Epidermal melanocyte (primary cell): Measurements from ENCODE around the gene CCDC9B.

Source experiments
- DNase-seq: peaks from one replicate; pipeline ENCODE4 v3.0.0; 2011; ENCODE audit warnings: low spot score; ENCODE audit not compliant: insufficient read length

The CCDC9B gene

DNA sequence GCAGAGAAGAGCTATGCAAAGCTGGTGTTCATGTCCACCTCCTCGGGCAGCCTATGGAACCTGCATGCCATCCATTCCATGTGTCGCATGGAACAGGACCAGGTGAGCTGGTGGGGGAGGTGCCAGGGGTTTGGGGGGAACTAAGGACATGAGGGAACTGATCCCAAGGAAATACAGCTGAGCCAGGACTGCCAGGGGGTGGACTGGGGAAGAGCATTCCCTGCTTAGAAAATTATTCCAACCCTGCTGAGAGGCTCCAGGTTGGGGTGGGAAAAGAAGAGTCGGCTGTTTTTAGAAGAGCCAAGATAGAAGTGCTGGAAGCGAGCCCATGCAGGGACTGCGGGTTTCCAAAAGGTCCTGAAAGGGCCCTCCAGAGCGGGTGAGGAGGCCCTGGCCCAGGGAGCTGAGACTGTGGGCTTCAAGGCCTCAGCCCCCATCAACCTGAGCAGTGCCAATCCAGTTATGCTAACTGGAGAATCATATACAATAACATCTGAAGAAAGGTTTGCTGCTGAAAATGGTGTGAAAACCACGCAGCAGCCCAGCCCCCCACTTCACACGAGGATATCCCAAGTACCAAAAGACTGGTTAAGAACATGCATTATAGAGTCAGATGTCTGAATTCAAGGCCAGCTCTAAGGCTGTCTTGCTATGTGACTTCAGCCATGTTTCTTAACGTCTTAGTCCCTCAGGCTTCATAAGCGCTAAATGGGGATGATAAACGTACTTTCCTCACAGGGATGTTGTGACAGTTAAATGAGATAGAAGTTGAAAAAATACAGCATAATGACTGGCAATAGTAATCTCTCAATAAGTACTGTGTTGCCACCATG lies 25.1 kb upstream of the CCDC9B start:
- DNase-seq, result no peak

DNA sequence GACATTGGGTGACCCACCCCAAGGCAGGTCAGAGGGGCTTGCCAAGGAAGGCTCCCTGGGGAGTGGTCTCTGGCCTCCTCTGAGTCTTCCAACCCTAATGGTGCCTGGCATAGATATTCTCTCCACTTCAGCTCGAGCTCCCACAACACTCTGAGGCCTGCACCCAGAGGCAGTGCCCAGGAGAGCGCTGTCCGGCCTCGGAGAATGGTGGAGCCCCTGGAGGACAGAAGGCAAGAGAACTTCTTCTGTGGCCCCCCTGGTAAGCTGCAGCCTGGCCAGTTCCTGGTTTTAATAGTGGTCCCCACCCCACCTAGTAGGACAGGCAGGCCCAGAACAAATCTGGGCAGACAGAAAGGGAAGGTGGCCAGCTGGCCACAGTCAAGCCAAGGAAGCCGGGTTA lies 24.3 kb upstream of the CCDC9B start:
- DNase-seq, result no peak

DNA sequence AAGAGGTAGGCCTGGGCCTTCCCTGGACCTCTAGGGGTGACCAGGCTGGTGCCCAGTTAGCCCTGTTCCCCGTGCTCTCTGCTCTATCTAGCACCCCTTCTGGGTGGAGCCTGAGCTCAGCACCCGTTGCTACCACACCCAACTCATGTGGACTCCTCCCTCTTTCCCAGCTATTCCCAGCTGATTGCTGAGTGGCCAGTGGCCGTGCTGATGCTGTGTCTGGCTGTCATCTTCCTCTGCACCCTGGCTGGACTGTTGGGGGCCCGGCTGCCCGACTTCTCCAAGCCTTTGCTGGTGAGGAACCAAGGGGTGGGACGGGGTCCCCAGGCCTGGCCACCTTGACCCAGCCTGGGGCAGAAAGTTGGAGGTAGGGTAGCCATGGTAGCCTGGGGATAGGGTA lies 23.5 kb upstream of the CCDC9B start:
- no peak for DNase-seq

- DNase-seq, result no peak
These were observed 22.9 kb upstream of the CCDC9B start for GRCh38 chr15:40363611-40364010.

DNA sequence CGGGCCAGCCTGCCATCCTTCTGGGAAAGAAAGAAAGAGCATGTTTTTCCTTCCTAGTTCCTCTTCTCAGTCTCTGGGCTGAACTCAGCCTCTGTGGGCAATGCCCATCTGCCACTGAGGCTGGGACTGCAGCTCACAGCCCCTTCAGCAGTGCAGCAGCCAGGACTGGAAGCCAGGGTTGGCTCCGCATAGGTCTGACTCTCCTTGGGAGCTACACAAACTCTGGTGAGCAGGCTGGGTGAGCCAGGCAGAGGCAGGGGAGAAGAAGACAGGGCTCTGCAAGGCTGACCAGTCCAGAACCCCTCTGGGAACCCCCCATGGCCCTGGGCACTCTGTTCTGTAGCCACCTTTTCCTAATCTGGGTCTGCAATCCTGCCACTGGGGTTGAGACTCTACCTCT lies 20.9 kb upstream of the CCDC9B start:
- DNase-seq, result no peak

- no peak for DNase-seq
These were observed 19.3 kb upstream of the CCDC9B start for GRCh38 chr15:40360015-40360414.

DNA sequence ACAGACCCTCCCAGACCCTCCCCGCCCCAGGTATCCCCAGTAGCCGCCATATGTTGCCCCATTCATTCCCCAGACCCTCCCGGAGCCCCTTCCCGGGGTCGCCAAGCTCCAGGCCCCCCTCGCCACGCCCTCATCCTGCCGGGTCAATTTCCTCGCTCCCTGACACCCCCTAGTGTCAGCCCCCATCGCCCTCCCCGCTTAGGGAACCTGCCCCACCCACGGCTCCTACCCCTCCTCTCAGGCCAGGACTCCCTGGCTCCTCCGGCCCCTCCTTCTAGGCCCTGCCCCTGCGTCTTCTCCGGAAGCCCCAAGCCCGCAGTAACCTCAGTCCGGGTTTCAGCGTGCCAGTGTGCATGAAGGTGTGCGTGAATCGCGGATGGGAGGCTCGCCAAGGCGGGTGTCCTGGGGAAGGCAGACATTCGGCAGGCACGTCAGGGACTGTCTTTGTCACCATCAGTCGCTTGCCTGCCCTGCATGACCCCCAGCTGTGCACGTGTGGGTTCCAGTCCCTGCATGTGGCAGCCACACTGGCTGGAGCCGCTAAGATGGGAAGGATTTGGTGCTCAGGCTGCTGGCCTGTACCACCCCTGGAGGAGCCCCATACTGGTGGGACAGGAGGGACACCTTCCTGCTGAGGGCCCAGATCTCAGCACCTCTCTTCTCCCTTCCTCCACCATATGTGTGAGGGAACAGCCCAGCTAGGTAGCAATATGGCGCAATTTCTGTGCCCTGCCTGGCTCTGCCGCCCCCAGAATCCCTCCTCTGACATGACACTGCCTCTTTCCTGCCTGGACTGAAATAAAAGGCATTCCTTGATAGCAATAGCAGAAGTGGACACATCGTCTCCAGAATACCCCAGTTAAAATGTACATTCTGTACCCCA lies 18.0 kb upstream of the CCDC9B start:
- DNase-seq, result no peak

DNA sequence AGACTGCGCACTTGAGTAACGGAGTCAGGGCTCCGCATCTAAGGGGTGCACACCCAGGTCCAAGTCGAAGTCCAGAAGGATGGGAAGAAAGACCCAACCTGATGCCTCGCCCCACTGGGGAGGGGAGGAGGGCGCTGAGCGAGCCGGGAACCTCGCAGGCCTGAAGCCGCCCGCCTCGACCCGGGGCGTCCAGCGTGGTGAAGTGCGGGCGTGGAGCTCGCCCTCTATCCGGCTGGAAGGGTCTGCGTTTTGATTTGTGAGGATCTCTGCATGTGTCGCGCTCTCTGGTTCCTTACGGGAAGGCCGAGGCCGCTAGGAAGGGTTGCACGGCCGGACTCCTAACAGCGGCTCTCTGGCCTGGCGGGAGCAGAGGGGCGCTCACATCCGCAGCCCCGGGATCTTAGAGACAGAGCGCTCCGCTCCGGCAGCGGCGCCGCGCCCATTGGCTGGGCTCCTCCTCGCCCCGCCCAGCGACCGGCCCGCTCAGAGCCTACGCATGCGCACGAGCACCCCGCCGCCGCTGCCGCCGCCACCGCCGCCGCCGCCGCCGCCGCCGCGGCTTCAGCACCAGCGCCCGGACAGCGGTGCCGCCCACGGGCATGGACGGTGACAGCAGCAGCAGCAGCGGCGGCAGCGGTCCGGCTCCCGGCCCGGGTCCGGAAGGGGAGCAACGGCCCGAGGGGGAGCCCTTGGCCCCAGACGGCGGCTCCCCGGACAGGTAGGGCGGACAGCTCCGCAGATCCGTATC lies 17.2 kb upstream of the CCDC9B start, which contains the start of gene DISP2:
TSS of gene DISP2 (plus strand) at position 497 of the 748 bp plus-strand sequence. CDS start at position 600, 103 bp downstream.
- DNase-seq, result peak; percentile 98

GRCh38 chr15:40357246-40357645 lies 16.5 kb upstream of the CCDC9B start:
- no peak for DNase-seq

DNA sequence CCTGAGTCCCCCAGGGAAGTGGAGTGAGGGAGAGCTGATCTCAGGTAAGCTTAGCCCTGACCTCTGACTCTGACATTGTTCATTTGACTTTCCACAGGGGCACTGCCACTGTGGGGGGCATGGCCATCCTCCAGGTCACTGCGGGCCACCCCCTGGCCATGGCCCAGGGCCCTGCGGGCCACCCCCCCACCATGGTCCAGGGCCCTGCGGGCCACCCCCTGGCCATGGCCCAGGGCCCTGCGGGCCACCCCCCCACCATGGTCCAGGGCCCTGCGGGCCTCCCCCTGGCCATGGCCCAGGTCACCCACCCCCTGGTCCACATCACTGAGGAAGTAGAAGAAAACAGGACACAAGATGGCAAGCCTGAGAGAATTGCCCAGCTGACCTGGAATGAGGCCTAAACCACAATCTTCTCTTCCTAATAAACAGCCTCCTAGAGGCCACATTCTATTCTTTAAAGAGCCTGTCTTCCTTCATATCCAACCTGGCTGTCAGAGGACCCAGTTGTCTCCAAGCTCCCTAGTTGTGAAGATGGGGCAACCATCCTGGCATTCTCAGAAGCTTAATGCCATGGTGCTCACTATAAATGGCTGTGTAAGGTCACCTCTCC lies 15.3 kb upstream of the CCDC9B start:
- no peak for DNase-seq

DNA sequence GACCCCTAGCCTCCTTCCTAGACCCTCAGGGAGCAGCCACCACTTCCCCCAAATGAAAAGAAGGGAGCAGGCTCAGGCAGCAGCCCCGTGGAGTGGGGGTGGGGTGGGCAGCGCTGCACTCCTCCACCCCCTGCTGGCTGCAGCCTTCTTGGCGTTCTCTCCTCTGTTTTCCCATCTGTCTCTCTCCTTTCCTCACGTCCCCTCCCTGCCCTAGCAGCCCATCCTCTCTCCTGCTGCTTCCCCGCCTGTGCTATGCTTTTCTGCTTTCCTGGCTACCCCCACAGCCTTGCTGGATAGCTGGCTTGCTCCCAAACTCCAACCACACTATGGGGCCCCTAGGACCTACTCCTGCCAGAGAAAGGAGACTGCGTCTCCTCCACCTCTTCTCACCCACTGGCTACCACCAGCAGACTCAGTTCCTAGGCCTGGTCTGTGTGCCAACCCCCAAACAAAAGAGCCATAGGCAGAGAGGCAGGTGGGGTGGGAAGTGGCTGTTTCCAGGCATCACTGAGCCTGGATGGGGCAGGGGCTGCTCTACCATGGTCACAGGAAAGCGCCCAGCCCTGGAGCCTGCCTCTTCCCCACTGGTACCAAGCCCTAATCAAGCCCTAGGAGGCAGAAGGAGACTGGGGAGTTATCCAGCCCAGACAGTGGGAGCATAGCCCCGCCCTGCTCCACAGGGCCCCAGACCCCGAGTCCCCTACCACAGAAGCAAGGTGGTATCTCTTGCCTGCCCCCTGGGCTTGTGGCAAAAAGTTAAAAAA lies 13.9 kb upstream of the CCDC9B start:
- no peak for DNase-seq

- no peak for DNase-seq
These were observed 13.0 kb upstream of the CCDC9B start for GRCh38 chr15:40353697-40354096.

DNA sequence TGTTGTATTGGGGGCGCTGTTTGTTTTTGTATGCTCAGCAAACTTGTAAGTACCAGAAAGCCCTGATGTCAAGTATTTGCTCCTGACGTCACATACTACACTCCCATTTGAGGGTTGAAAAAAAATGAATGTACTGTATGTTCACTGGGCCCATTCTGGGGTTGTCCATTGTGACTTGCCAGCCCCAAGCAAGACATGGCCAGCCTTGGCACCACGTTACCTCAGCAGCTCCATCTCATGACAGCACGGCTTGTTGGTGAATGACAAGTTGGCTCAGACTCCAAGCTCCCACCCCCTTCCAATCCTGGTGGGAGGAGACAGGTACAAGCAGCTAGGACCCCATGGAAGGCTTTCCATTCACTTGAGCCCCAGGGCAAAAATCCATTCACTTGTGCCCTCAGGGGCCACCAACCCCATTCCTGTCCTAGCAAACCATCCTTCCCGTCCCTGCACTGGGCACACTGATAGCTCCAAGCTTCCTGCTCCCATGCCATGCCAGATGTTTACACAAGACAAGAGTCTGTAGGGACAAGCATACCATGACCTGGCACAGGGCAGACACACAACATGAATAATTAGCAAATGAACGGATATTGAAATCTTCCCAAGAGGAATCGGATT lies 11.7 kb upstream of the CCDC9B start:
- no peak for DNase-seq

GRCh38 chr15:40349163-40349562 lies 8.4 kb upstream of the CCDC9B start:
- no peak for DNase-seq

GRCh38 chr15:40348474-40348870 lies 7.7 kb upstream of the CCDC9B start:
- DNase-seq, result no peak

- no peak for DNase-seq
These were observed 7.1 kb upstream of the CCDC9B start for GRCh38 chr15:40347559-40348473.

DNA sequence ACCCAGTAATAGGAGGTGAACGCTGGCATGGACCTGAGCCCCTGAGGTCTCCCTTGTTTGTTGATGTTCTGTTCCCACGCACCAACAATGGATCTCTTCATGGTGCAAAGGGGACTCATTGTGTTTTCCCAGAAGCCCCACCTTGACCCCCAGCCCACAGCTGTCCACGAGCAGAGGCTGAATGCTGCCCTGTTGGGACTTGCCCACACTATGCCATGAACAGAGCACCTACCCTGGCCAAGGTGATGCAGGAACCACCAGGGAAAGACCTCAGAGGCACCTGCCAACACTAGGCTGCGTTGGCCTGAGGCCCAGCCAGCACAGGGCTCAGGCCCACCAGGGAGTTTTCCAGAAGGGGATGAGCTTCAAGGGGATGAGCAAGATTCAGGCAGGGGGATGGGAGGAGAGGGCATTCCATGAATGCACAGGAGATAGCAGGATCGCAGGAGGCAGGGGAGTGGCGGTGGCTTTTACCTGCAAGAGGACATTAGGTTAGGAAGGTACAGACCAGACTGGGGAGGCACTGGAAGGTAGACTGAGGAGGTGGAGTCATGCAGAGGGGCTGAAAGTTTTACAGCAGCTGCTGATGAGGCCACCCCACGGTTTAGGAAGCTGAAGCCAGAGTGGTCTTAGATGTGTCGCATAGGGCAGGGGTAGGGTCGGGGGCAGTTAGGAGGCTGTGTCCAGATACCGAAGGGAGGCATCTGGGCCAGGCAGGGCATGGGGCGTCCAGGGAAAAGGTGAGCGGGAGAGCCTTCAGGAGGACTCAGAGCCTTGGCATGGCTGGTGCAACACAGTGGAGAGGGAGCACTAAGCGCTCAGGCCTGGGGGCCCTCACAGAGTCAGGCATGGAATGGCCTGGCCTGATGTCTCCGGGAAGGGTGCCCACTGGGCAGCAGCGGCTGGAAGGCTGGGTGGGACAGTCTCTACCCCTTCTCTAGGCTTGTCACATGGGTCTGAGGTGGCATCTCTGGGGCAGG lies 6.1 kb upstream of the CCDC9B start:
- no peak for DNase-seq
